SK-N-SH treated with all-trans-retinoic acid at 6 μM for 48 hours (cell line): Measurements from ENCODE around the gene SERPINB8.
"Not testable (repeated sequence)": the region's sequence is repeated elsewhere in the genome, so short reads cannot be mapped to it uniquely, and the experiment has no call there.

ENCODE experiments used
- ATAC-seq: fragments of 200-7000 bp; cut with Tn5 transposase; 3 replicates; pipeline ENCODE4 v1.9.1; 2020; ENCODE audit warnings: mild to moderate bottlenecking, moderate library complexity
- ARNTL ChIP-seq: fragments of 450-650 bp; formaldehyde crosslinking; IDR thresholded peaks from 2 replicates; pipeline ENCODE4 v1.5.0; 2020; ENCODE audit warnings: low read depth, mild to moderate bottlenecking, moderate library complexity, borderline replicate concordance
- BACH2 ChIP-seq: fragments of 250-450 bp; sonication (Bioruptor Pico); IDR thresholded peaks from 2 replicates; pipeline ENCODE4 v1.9.0; 2021; ENCODE audit warnings: mild to moderate bottlenecking, borderline replicate concordance
- CSDC2 ChIP-seq: fragments of 250-450 bp; sonication (Bioruptor Pico); IDR thresholded peaks from 2 replicates; pipeline ENCODE4 v1.5.0; 2020; ENCODE audit warnings: mild to moderate bottlenecking, moderate library complexity
- ESRRG ChIP-seq: fragments of 250-450 bp; sonication (Bioruptor Pico); IDR thresholded peaks from 2 replicates; pipeline ENCODE4 v1.6.1; 2021; ENCODE audit warnings: mild to moderate bottlenecking
- GLIS3 ChIP-seq: fragments of 250-450 bp; sonication (Bioruptor Pico); IDR thresholded peaks from 2 replicates; pipeline ENCODE4 v1.5.0; 2020; ENCODE audit warnings: mild to moderate bottlenecking, moderate library complexity
- ISL1 ChIP-seq: fragments of 250-450 bp; sonication (Bioruptor Pico); IDR thresholded peaks from 2 replicates; pipeline ENCODE4 v2.1.2; 2022; ENCODE audit warnings: mild to moderate bottlenecking, moderate library complexity
- OSR1 ChIP-seq: fragments of 250-450 bp; sonication (Bioruptor Pico); IDR thresholded peaks from 2 replicates; pipeline ENCODE4 v1.8.0; 2022; ENCODE audit warnings: moderate library complexity, mild to moderate bottlenecking, inconsistent platforms
- PPARA ChIP-seq: fragments of 250-450 bp; sonication (Bioruptor Pico); IDR thresholded peaks from 2 replicates; pipeline ENCODE4 v1.5.0; 2020; ENCODE audit warnings: mild to moderate bottlenecking, borderline replicate concordance
- RARB ChIP-seq: fragments of 250-450 bp; sonication (Bioruptor Pico); IDR thresholded peaks from 2 replicates; pipeline ENCODE4 v1.8.0; 2021; ENCODE audit warnings: mild to moderate bottlenecking, moderate library complexity
- SNAI2 ChIP-seq: fragments of 250-450 bp; sonication (Bioruptor Pico); IDR thresholded peaks from 2 replicates; pipeline ENCODE4 v1.5.0; 2020; ENCODE audit warnings: mild to moderate bottlenecking, moderate library complexity
- TCF4 ChIP-seq: fragments of 250-450 bp; sonication (Bioruptor Pico); IDR thresholded peaks from 2 replicates; pipeline ENCODE4 v1.8.0; 2021; ENCODE audit warnings: mild to moderate bottlenecking, moderate library complexity, borderline replicate concordance
- TOX ChIP-seq: fragments of 250-450 bp; sonication (Bioruptor Pico); IDR thresholded peaks from 2 replicates; pipeline ENCODE4 v1.8.0; 2021; ENCODE audit warnings: mild to moderate bottlenecking, moderate library complexity, borderline replicate concordance
- ZC3H10 ChIP-seq: fragments of 250-450 bp; sonication (Bioruptor Pico); IDR thresholded peaks from 2 replicates; pipeline ENCODE4 v1.5.1; 2021; ENCODE audit warnings: mild to moderate bottlenecking, moderate library complexity
- ZFP3 ChIP-seq: fragments of 250-450 bp; sonication (Bioruptor Pico); IDR thresholded peaks from 2 replicates; pipeline ENCODE4 v1.5.0; 2020; ENCODE audit warnings: mild to moderate bottlenecking, moderate library complexity
- ZFP30 ChIP-seq: fragments of 450-650 bp; formaldehyde crosslinking; IDR thresholded peaks from 2 replicates; pipeline ENCODE4 v1.5.0; 2022; ENCODE audit warnings: mild to moderate bottlenecking, moderate library complexity
- ZNF565 ChIP-seq: fragments of 450-650 bp; formaldehyde crosslinking; conservative IDR thresholded peaks from 2 replicates; pipeline ENCODE4 v1.5.0; 2020; ENCODE audit warnings: low read depth, mild to moderate bottlenecking, moderate library complexity
- ZNF70 ChIP-seq: fragments of 450-650 bp; formaldehyde crosslinking; IDR thresholded peaks from 2 replicates; pipeline ENCODE4 v1.5.0; 2020; ENCODE audit warnings: mild to moderate bottlenecking, moderate library complexity
- ZNF8 ChIP-seq: fragments of 450-650 bp; formaldehyde crosslinking; IDR thresholded peaks from 2 replicates; pipeline ENCODE4 v1.5.0; 2020; ENCODE audit warnings: mild to moderate bottlenecking, moderate library complexity
- TF ChIP-seq, protein P1 (sequence below): fragments of 250-450 bp; sonication (Bioruptor Pico); IDR thresholded peaks from 2 replicates; pipeline ENCODE4 v1.8.0; 2021; ENCODE audit warnings: low read depth, mild to moderate bottlenecking, moderate library complexity, borderline replicate concordance
- TF ChIP-seq, protein P2 (sequence below): fragments of 250-450 bp; sonication (Bioruptor Pico); IDR thresholded peaks from 2 replicates; pipeline ENCODE4 v1.5.0; 2020; ENCODE audit warnings: mild to moderate bottlenecking, moderate library complexity
- TF ChIP-seq, protein P3 (sequence below): fragments of 250-450 bp; sonication (Bioruptor Pico); IDR thresholded peaks from 2 replicates; pipeline ENCODE4 v1.5.1; 2021; ENCODE audit warnings: mild to moderate bottlenecking, moderate library complexity
- TF ChIP-seq, protein P4 (sequence below): fragments of 250-450 bp; sonication (Bioruptor Pico); IDR thresholded peaks from 2 replicates; pipeline ENCODE4 v1.5.1; 2020; ENCODE audit warnings: low read depth, mild to moderate bottlenecking, moderate library complexity
- TF ChIP-seq, protein P5 (sequence below): fragments of 250-450 bp; sonication (Bioruptor Pico); IDR thresholded peaks from 2 replicates; pipeline ENCODE4 v1.8.0; 2020; ENCODE audit warnings: mild to moderate bottlenecking, moderate library complexity, borderline replicate concordance

SERPINB8 gene, protein sequence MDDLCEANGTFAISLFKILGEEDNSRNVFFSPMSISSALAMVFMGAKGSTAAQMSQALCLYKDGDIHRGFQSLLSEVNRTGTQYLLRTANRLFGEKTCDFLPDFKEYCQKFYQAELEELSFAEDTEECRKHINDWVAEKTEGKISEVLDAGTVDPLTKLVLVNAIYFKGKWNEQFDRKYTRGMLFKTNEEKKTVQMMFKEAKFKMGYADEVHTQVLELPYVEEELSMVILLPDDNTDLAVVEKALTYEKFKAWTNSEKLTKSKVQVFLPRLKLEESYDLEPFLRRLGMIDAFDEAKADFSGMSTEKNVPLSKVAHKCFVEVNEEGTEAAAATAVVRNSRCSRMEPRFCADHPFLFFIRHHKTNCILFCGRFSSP

DNA sequence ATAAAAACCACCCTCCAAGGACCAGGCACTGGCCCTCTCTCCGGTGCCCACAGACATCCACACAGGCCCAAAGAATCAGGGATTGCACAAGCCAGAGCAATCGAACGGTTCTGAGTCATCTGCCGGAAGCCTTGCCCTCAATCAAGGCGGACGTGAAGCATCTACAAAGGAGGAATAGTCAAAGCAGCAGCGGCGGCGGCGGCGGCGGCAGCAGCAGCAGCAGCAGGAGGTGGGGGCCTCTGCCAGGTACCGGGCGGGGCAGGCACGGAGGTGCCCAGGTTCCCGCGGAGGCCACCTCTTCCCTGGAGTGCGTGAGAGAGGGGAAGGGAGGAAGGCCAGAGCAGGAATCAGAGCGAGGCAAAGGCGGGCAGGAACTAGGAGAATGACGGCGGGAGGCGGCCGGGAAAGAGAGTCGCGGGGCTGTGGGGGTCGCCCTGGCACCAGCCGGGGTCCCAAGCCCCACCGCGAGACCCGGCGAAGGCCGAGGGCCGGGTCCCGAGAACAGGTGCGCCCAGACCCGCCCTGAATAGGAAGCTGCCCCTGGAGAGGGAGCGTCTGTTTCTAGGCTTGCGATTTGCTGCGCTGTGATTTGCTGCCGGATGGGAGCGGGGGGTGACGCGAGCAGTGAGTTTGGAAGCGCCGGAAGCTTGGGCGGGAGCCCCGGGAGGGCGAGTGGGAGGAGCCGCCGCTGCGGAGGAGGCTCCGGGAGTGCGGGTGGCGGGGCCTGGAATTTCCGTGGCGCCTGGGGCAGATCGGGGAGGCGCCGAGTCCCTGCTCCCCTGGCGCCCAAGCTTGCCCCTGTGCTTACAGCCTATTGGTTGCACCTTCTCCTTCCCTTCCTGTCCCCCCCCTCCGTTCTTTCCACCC, at the start of gene SERPINB8:
Gene SERPINB8 (plus strand): TSS at position 140 of the 867 bp plus-strand sequence. CDS start 8,228 bp downstream, outside the sequence.
- ATAC-seq = peak; percentile 97

DNA sequence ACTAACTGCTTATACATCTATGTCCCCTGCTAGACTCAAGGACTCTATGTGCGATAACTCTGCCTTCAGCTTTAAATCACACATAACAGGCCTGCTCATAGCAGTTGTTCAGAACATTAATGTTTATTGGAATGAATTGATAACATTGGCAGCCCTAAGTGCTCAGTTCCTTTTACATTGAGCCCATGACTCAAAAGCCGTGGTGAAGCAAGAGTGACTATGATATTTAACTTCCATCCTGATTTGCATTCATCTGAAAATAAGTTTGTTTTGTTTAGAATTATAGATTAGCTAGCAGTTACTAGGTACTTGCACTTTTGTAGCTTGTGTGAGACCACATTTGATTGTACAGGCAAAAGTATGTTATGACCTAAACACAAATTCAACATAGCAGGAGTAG, 47.8 kb upstream of the SERPINB8 start:
- TF ChIP-seq ZFP30 (CRISPR knock-in tag) = no peak
- TF ChIP-seq, all 23 proteins: peak for 0
- ATAC-seq = no peak

More for the DNA sequence above, at the start of gene SERPINB8:
- TF ChIP-seq SNAI2 (CRISPR knock-in tag) (peak; percentile 83; the same call in 1 of the 2 replicates), ISL1 (no peak), TCF4 (peak; percentile 58; the same call in 1 of the 2 replicates)

DNA sequence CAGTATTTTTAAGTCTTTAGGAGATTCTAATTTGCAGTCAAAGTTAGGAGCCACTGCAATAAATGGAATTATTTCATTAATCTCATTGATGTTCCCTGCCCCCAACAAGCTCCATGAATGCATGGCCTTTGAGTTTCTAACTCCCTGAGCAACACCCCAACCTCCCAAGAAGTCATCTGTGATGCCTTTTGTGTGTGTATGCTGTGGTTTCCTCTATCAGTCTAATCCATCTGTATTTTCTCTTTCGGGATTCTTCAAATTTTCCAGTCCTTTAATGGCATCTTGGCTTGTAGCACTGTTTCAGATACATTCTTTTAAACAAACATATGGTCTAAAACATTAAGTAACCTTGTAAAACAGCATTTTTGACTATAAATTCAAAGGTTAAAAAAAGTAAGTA, 45.3 kb upstream of the SERPINB8 start:
- ATAC-seq = no peak
- TF ChIP-seq ZFP30 (CRISPR knock-in tag) (no peak), TCF4 (no peak), ZNF70 (CRISPR knock-in tag) (no peak), PPARA (CRISPR knock-in tag) (no peak), ZNF8 (no peak), GLIS3 (CRISPR knock-in tag) (no peak), ZNF565 (CRISPR knock-in tag) (no peak), ARNTL (CRISPR knock-in tag) (no peak), ISL1 (no peak), ZFP3 (CRISPR knock-in tag) (no peak), ESRRG (CRISPR knock-in tag) (no peak), RARB (CRISPR knock-in tag) (no peak), ZC3H10 (CRISPR knock-in tag) (no peak), BACH2 (no peak), CSDC2 (CRISPR knock-in tag) (no peak), OSR1 (CRISPR knock-in tag) (no peak)
- TF ChIP-seq, protein P1, sequence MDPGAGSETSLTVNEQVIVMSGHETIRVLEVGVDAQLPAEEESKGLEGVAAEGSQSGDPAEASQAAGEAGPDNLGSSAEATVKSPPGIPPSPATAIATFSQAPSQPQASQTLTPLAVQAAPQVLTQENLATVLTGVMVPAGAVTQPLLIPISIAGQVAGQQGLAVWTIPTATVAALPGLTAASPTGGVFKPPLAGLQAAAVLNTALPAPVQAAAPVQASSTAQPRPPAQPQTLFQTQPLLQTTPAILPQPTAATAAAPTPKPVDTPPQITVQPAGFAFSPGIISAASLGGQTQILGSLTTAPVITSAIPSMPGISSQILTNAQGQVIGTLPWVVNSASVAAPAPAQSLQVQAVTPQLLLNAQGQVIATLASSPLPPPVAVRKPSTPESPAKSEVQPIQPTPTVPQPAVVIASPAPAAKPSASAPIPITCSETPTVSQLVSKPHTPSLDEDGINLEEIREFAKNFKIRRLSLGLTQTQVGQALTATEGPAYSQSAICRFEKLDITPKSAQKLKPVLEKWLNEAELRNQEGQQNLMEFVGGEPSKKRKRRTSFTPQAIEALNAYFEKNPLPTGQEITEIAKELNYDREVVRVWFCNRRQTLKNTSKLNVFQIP (CRISPR knock-in tag) = no peak
- TF ChIP-seq, protein P2, sequence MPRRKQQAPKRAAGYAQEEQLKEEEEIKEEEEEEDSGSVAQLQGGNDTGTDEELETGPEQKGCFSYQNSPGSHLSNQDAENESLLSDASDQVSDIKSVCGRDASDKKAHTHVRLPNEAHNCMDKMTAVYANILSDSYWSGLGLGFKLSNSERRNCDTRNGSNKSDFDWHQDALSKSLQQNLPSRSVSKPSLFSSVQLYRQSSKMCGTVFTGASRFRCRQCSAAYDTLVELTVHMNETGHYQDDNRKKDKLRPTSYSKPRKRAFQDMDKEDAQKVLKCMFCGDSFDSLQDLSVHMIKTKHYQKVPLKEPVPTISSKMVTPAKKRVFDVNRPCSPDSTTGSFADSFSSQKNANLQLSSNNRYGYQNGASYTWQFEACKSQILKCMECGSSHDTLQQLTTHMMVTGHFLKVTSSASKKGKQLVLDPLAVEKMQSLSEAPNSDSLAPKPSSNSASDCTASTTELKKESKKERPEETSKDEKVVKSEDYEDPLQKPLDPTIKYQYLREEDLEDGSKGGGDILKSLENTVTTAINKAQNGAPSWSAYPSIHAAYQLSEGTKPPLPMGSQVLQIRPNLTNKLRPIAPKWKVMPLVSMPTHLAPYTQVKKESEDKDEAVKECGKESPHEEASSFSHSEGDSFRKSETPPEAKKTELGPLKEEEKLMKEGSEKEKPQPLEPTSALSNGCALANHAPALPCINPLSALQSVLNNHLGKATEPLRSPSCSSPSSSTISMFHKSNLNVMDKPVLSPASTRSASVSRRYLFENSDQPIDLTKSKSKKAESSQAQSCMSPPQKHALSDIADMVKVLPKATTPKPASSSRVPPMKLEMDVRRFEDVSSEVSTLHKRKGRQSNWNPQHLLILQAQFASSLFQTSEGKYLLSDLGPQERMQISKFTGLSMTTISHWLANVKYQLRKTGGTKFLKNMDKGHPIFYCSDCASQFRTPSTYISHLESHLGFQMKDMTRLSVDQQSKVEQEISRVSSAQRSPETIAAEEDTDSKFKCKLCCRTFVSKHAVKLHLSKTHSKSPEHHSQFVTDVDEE = no peak
- TF ChIP-seq, protein P3, sequence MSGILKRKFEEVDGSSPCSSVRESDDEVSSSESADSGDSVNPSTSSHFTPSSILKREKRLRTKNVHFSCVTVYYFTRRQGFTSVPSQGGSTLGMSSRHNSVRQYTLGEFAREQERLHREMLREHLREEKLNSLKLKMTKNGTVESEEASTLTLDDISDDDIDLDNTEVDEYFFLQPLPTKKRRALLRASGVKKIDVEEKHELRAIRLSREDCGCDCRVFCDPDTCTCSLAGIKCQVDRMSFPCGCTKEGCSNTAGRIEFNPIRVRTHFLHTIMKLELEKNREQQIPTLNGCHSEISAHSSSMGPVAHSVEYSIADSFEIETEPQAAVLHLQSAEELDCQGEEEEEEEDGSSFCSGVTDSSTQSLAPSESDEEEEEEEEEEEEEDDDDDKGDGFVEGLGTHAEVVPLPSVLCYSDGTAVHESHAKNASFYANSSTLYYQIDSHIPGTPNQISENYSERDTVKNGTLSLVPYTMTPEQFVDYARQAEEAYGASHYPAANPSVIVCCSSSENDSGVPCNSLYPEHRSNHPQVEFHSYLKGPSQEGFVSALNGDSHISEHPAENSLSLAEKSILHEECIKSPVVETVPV (CRISPR knock-in tag) = no peak
- TF ChIP-seq, protein P4, sequence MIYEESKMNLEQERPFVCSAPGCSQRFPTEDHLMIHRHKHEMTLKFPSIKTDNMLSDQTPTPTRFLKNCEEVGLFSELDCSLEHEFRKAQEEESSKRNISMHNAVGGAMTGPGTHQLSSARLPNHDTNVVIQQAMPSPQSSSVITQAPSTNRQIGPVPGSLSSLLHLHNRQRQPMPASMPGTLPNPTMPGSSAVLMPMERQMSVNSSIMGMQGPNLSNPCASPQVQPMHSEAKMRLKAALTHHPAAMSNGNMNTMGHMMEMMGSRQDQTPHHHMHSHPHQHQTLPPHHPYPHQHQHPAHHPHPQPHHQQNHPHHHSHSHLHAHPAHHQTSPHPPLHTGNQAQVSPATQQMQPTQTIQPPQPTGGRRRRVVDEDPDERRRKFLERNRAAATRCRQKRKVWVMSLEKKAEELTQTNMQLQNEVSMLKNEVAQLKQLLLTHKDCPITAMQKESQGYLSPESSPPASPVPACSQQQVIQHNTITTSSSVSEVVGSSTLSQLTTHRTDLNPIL (CRISPR knock-in tag) = no peak
- TF ChIP-seq, all 23 proteins: peak for 0

DNA sequence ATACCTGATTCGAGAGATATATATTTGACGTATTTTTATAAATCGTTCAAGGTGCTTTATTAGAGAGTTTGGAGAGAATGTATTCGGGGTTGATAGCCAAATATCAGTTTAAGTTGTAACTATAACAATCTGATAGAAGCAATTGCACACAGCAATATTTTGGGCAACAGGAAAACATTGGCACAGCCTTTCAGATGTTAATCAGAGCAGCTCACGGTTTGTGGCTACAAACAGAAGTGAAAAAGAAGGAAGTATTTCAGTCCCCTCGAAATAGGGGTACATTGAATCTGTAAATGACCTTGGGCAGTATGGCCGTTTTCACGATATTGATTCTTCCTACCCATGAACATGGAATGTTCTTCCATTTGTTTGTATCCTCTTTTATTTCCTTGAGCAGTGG, 41.5 kb upstream of the SERPINB8 start:
- TF ChIP-seq ZNF565 (CRISPR knock-in tag) (no peak), TCF4 (no peak), OSR1 (CRISPR knock-in tag) (no peak), ZNF70 (CRISPR knock-in tag) (no peak), ZNF8 (no peak), RARB (CRISPR knock-in tag) (no peak), BACH2 (no peak), ZC3H10 (CRISPR knock-in tag) (no peak), PPARA (CRISPR knock-in tag) (no peak), ISL1 (no peak), CSDC2 (CRISPR knock-in tag) (no peak), ESRRG (CRISPR knock-in tag) (no peak), TOX (CRISPR knock-in tag) (no peak), GLIS3 (CRISPR knock-in tag) (no peak)
- TF ChIP-seq, protein P5, sequence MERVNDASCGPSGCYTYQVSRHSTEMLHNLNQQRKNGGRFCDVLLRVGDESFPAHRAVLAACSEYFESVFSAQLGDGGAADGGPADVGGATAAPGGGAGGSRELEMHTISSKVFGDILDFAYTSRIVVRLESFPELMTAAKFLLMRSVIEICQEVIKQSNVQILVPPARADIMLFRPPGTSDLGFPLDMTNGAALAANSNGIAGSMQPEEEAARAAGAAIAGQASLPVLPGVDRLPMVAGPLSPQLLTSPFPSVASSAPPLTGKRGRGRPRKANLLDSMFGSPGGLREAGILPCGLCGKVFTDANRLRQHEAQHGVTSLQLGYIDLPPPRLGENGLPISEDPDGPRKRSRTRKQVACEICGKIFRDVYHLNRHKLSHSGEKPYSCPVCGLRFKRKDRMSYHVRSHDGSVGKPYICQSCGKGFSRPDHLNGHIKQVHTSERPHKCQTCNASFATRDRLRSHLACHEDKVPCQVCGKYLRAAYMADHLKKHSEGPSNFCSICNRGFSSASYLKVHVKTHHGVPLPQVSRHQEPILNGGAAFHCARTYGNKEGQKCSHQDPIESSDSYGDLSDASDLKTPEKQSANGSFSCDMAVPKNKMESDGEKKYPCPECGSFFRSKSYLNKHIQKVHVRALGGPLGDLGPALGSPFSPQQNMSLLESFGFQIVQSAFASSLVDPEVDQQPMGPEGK (CRISPR knock-in tag) = no peak
- TF ChIP-seq, protein P4 (CRISPR knock-in tag) = no peak
- ATAC-seq = no peak

DNA sequence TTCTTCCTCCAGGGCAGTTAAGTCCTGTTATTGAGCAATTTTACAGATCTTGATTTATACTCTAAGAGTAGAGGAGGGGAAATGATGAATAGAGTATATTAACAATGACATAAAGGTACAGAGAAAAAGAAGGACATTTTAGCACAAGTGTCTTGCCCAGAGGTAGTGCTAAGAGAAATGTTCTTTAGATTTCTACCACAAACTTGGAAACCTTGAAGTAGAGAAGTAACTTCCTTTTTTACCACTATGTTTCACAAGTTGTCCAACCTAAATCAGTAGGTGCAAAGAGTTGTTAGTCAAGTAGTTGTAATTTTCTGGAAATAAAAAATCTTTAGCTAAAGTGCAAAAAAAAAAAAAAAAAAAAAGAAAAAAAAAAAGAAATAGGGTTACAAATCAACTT, 40.5 kb upstream of the SERPINB8 start:
- not testable (repeated sequence) for ATAC-seq
